Measurements from ENCODE around the gene UBXN2A. TPM values are rescaled to one million over a fixed set of nuclear protein-coding genes. Genes with fewer than 3 reads are reported as not detected.

Gene UBXN2A
- total RNA-seq, 1 donor from 2014 or later, result 19.0 TPM

DNA sequence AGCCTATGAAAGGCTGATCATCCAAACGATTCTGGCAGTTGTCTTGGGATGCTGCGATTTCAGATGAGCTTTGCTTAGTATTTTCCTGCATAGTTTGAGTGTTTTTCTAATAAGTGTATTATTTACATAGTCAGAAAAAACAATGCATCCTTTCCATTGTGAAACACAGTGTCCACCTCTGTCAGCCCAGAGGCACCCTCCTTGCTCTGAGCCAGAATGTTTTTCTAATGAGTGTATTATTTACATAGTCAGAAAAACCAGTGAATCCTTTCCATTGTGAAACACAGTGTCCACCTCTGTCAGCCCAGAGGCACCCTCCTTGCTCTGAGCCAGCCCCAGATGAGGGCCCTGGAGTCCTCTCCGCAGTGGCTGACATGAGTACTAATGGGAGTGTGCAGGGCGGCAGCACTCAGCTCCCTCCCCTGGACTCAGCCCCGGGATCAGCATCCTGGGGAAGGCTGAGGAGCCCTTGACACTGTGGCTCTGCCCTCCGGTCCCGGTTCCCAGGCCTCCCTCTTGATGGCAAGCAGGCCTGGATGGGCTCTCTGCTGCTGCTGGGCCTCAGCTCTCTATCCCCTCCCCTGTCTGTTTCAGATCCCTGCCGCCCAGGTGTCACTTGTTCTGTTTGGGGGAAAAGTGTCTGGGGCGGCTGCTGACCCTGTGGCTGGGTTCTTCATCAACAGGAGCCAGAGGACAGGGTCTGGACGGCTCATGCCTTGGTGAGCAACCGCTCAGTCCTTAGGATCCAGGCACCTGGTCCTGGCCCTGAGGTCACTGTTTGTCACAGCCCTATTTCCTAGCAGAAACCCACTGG is 75.5 kb downstream of the UBXN2A start:
- H3K4me1 Mint-ChIP-seq (ENCODE audit: low read depth), result peaks cover 11% of the 10 kb centered on the region
- H3K9me3 Mint-ChIP-seq (ENCODE audit: low read depth), result no peaks in the 10 kb centered on the region
- H3K27me3 Mint-ChIP-seq (ENCODE audit: low read depth), result peaks cover 3% of the 10 kb centered on the region
- TF ChIP-seq, protein P1, sequence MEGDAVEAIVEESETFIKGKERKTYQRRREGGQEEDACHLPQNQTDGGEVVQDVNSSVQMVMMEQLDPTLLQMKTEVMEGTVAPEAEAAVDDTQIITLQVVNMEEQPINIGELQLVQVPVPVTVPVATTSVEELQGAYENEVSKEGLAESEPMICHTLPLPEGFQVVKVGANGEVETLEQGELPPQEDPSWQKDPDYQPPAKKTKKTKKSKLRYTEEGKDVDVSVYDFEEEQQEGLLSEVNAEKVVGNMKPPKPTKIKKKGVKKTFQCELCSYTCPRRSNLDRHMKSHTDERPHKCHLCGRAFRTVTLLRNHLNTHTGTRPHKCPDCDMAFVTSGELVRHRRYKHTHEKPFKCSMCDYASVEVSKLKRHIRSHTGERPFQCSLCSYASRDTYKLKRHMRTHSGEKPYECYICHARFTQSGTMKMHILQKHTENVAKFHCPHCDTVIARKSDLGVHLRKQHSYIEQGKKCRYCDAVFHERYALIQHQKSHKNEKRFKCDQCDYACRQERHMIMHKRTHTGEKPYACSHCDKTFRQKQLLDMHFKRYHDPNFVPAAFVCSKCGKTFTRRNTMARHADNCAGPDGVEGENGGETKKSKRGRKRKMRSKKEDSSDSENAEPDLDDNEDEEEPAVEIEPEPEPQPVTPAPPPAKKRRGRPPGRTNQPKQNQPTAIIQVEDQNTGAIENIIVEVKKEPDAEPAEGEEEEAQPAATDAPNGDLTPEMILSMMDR (IDR thresholded peaks at IDR 0.05), result no peak
- H3K36me3 Mint-ChIP-seq (ENCODE audit: low read depth), result no peaks in the 10 kb centered on the region
- peak overlapping the region; percentile 8 for H3K27ac Mint-ChIP-seq (ENCODE audit: unreplicated experiment)
- DNase-seq (ENCODE audit: low spot score), result no peak
- H3K4me3 Mint-ChIP-seq (ENCODE audit: unreplicated experiment), result no peak overlapping the region

DNA sequence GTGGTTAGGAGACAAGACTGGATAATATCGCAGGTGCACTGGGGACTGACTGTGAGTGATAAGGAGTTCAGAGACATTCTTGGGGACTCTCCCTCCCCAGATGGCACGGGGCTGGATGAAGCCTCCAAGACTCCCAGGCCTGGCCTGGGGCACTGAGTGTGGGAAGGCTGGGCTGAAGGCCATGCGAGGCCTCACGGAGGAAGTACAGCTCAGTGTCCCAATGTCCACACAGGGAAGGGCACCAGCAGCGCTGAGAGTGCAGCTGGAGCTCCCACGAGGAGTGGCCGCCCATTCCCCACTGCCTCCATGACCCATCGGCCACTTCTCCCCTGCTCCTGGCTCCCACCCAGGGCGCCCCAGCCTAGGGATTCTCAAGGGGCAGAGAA is 76.1 kb downstream of the UBXN2A start:
- Mint-ChIP-seq H3K9me3 (ENCODE audit: low read depth) (no peaks in the 10 kb centered on the region), H3K36me3 (ENCODE audit: low read depth) (peaks cover 2% of the 10 kb centered on the region), H3K27ac (ENCODE audit: unreplicated experiment) (no peak overlapping the region), H3K4me3 (ENCODE audit: unreplicated experiment) (no peak overlapping the region), H3K27me3 (ENCODE audit: low read depth) (peaks cover 3% of the 10 kb centered on the region), H3K4me1 (ENCODE audit: low read depth) (peaks cover 11% of the 10 kb centered on the region)
- TF ChIP-seq, protein P1 (IDR thresholded peaks at IDR 0.05), result no peak
- no peak for DNase-seq (ENCODE audit: low spot score)

DNA sequence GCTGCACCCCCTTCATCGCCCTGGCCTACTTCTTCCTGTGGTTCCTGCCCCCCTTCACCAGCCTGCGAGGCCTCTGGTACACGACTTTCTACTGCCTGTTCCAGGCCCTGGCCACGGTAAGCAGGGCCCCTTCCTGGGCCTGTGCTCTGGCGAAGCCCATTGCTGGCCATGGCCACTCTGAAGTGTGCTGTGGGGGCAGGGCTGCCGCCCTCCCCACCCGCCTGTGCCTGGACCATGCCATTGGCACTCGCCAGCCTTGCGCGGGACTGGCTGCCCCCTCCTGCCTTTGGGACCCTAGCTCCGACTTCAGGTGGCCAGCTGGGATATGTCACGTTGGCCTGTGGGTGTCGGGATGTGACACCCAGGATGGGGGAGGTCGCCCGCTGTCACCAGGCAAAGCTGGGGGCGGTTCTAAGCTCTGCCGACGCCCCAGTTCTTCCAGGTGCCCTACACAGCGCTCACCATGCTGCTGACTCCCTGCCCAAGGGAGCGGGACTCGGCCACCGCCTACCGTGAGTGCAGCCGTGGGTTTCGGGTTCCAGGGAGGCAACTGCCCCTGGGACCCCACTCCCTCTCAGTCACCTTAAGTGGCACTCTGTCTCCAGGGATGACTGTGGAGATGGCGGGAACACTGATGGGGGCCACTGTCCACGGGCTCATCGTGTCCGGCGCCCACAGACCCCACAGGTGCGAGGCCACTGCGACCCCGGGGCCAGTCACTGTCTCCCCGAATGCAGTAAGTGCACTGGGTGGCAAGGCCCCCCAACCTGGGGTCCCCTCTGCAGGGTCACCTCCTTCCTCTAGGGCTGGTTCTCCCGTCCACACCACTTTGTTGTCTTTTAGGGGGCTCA is 76.8 kb downstream of the UBXN2A start:
- Mint-ChIP-seq H3K27me3 (ENCODE audit: low read depth) (no peaks in the 10 kb centered on the region), H3K4me1 (ENCODE audit: low read depth) (peaks cover 11% of the 10 kb centered on the region), H3K36me3 (ENCODE audit: low read depth) (peaks cover 2% of the 10 kb centered on the region), H3K27ac (ENCODE audit: unreplicated experiment) (no peak overlapping the region), H3K9me3 (ENCODE audit: low read depth) (no peaks in the 10 kb centered on the region), H3K4me3 (ENCODE audit: unreplicated experiment) (no peak overlapping the region)
- no peak for DNase-seq (ENCODE audit: low spot score)
- TF ChIP-seq, protein P1 (IDR thresholded peaks at IDR 0.05), result no peak

DNA sequence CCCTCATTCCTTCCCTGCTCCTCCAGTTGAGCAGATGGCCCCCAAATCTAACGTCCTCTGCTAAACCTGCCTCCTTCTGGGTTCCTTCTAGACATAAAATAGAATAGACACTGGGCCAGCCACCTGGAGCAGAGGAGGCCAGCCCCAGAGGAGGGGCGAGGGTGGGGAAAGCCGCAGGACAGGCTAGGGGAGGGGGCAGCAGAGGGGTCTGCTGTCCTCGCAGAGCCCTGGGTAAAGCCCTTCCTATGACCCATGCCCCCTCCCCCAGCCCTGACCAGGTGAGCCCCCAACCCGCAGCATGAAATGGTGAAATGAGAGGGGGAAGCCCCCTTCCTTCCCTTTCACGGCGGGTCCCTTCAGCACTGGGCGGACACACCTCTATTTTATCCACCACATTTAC is 77.4 kb downstream of the UBXN2A start:
- no peaks in the 10 kb centered on the region for H3K9me3 Mint-ChIP-seq (ENCODE audit: low read depth)
- H3K36me3 Mint-ChIP-seq (ENCODE audit: low read depth), result peaks cover 3% of the 10 kb centered on the region
- DNase-seq (ENCODE audit: low spot score), result no peak
- H3K4me3 Mint-ChIP-seq (ENCODE audit: unreplicated experiment), result no peak overlapping the region
- H3K27me3 Mint-ChIP-seq (ENCODE audit: low read depth), result no peaks in the 10 kb centered on the region
- peaks cover 11% of the 10 kb centered on the region for H3K4me1 Mint-ChIP-seq (ENCODE audit: low read depth)
- no peak overlapping the region for H3K27ac Mint-ChIP-seq (ENCODE audit: unreplicated experiment)
- TF ChIP-seq, protein P1 (IDR thresholded peaks at IDR 0.05), result no peak

DNA sequence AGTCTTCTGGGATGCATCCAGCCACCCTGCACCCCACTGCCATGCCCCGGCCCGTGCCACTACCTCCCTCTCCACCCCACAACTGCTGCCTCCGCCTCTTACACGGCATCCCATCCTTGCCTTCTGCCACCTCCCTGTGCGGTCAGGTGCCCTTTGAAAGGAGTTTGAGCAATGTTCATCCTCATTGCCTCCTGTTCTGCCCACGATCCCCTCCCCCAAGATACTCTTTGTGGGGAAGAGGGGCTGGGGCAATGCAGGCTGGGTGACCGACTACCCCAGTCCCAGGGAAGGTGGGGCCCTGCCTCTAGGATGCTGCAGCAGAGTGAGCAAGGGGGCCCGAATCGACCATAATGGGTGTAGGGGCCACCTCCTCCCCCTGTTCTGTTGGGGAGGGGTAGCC is 78.0 kb downstream of the UBXN2A start:
- TF ChIP-seq, protein P1 (IDR thresholded peaks at IDR 0.05), result no peak
- no peak for DNase-seq (ENCODE audit: low spot score)

More for the DNA sequence above, 78.0 kb downstream of the UBXN2A start:
- no peak overlapping the region for H3K4me3 Mint-ChIP-seq (ENCODE audit: unreplicated experiment)
- H3K9me3 Mint-ChIP-seq (ENCODE audit: low read depth), result no peaks in the 10 kb centered on the region
- H3K27ac Mint-ChIP-seq (ENCODE audit: unreplicated experiment), result no peak overlapping the region
- H3K27me3 Mint-ChIP-seq (ENCODE audit: low read depth), result no peaks in the 10 kb centered on the region
- peaks cover 6% of the 10 kb centered on the region for H3K36me3 Mint-ChIP-seq (ENCODE audit: low read depth)
- peaks cover 11% of the 10 kb centered on the region for H3K4me1 Mint-ChIP-seq (ENCODE audit: low read depth)
